ENCODE data around the gene TMEM237. TPM values are rescaled to one million over a fixed set of nuclear protein-coding genes. Genes with fewer than 3 reads are reported as not detected.
A peak's percentile ranks its signal among the peaks of the same experiment; 100 is the strongest.

Gene TMEM237
- total RNA-seq, 1 donor from 2014 or later = 29.7 TPM

DNA sequence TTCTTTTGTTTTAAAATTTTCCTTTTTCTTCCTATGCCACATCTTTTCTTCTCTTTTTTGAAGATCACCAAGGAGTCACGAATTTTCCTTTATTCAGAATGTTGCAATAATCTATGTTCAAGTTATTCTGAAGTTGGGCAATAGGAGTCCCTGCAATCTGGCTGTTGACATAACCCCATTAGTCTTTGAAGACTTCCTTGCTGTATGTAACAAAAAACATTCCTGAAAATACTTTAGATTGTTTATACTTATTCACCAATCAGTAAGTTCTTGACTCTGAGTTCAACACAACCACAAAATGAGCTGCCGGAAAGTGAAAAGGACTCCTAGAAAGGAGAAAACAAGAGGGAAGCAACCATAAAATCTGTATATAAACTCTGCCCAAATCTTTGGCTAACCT lies 62.8 kb downstream of the TMEM237 start:
- H3K4me1 Mint-ChIP-seq (ENCODE audit: low read depth) = peaks cover 18% of the 10 kb centered on the region
- H3K36me3 Mint-ChIP-seq (ENCODE audit: low read depth) = no peaks in the 10 kb centered on the region
- no peak for DNase-seq (ENCODE audit: low spot score)
- peaks cover 2% of the 10 kb centered on the region for H3K27me3 Mint-ChIP-seq (ENCODE audit: low read depth)
- H3K9me3 Mint-ChIP-seq (ENCODE audit: low read depth) = no peaks in the 10 kb centered on the region
- no peak overlapping the region for H3K4me3 Mint-ChIP-seq (ENCODE audit: unreplicated experiment)
- TF ChIP-seq CTCF (IDR thresholded peaks at IDR 0.05) = no peak
- H3K27ac Mint-ChIP-seq (ENCODE audit: unreplicated experiment) = peak overlapping the region; percentile 22

DNA sequence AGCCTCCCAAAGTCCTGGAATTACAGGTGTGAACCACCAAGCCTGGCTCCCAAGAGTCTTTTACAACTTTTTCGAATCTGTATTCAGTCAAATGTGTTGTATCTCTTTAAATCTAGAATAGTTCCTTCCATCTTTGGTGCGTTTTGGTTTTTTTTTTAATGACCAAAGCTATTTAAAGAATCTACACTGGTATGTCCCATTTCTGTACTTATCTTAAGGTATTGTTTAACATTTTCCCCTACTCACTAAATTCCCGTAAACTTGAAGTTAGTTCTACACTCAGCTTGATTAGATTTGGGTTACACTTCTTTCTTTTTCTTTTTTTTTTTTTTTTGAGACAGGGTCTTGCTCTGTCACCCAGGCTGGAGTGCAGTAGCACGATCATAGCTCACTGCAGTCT lies 63.8 kb downstream of the TMEM237 start:
- no peak for DNase-seq (ENCODE audit: low spot score)
- Mint-ChIP-seq H3K36me3 (ENCODE audit: low read depth) (no peaks in the 10 kb centered on the region), H3K4me1 (ENCODE audit: low read depth) (peaks cover 18% of the 10 kb centered on the region), H3K27ac (ENCODE audit: unreplicated experiment) (peak overlapping the region; percentile 64), H3K9me3 (ENCODE audit: low read depth) (no peaks in the 10 kb centered on the region), H3K27me3 (ENCODE audit: low read depth) (no peaks in the 10 kb centered on the region), H3K4me3 (ENCODE audit: unreplicated experiment) (no peak overlapping the region)
- TF ChIP-seq CTCF (IDR thresholded peaks at IDR 0.05) = no peak

GRCh38 chr2:201575971-201576370 lies 67.3 kb downstream of the TMEM237 start:
- no peak for DNase-seq (ENCODE audit: low spot score)
- Mint-ChIP-seq H3K36me3 (ENCODE audit: low read depth) (no peaks in the 10 kb centered on the region), H3K27ac (ENCODE audit: unreplicated experiment) (no peak overlapping the region), H3K27me3 (ENCODE audit: low read depth) (no peaks in the 10 kb centered on the region), H3K4me1 (ENCODE audit: low read depth) (peaks cover 20% of the 10 kb centered on the region), H3K9me3 (ENCODE audit: low read depth) (no peaks in the 10 kb centered on the region), H3K4me3 (ENCODE audit: unreplicated experiment) (no peak overlapping the region)
- TF ChIP-seq CTCF (IDR thresholded peaks at IDR 0.05) = no peak

- Mint-ChIP-seq H3K4me1 (ENCODE audit: low read depth) (peaks cover 8% of the 10 kb centered on the region), H3K27me3 (ENCODE audit: low read depth) (no peaks in the 10 kb centered on the region), H3K9me3 (ENCODE audit: low read depth) (no peaks in the 10 kb centered on the region), H3K36me3 (ENCODE audit: low read depth) (peaks cover 2% of the 10 kb centered on the region), H3K27ac (ENCODE audit: unreplicated experiment) (no peak overlapping the region), H3K4me3 (ENCODE audit: unreplicated experiment) (no peak overlapping the region)
- no peak for TF ChIP-seq CTCF (IDR thresholded peaks at IDR 0.05)
- DNase-seq (ENCODE audit: low spot score) = no peak
These were observed 68.5 kb downstream of the TMEM237 start for GRCh38 chr2:201574766-201575165.

GRCh38 chr2:201572846-201573508 lies 70.3 kb downstream of the TMEM237 start:
- H3K9me3 Mint-ChIP-seq (ENCODE audit: low read depth) = no peaks in the 10 kb centered on the region
- H3K4me3 Mint-ChIP-seq (ENCODE audit: unreplicated experiment) = no peak overlapping the region
- no peak for DNase-seq (ENCODE audit: low spot score)
- no peak for TF ChIP-seq CTCF (IDR thresholded peaks at IDR 0.05)
- H3K27me3 Mint-ChIP-seq (ENCODE audit: low read depth) = no peaks in the 10 kb centered on the region
- H3K4me1 Mint-ChIP-seq (ENCODE audit: low read depth) = peaks cover 3% of the 10 kb centered on the region
- H3K27ac Mint-ChIP-seq (ENCODE audit: unreplicated experiment) = no peak overlapping the region
- peaks cover 2% of the 10 kb centered on the region for H3K36me3 Mint-ChIP-seq (ENCODE audit: low read depth)

Other genes starting within 250 kb of the TMEM237 start
- 46.0 to 53.2 TPM (median 48.4 TPM) in 3 replicates for gene TRAK2, start 192.0 kb downstream of the TMEM237 start, total RNA-seq
- gene STRADB, start 191.8 kb downstream of the TMEM237 start, total RNA-seq = 13.0 to 18.6 TPM (median 13.7 TPM) in 3 replicates
- 0.26 to 0.56 TPM (median 0.37 TPM) in 3 replicates for gene MPP4, start 55.1 kb upstream of the TMEM237 start, total RNA-seq
- 28.4 to 40.3 TPM (median 30.5 TPM) in 3 replicates for gene ALS2, start 137.4 kb upstream of the TMEM237 start, total RNA-seq
- 3.6 to 5.9 TPM (median 4.6 TPM) in 3 replicates for gene CDK15, start 163.0 kb upstream of the TMEM237 start, total RNA-seq

All from chondrocyte (in vitro differentiated cells).